IgD-negative memory B cell (primary cell): ENCODE data around the gene LMNTD2. TPM values are rescaled to one million over a fixed set of nuclear protein-coding genes. Genes with fewer than 3 reads are reported as not detected.

Experiments
- H3K27ac Mint-ChIP-seq, 3 donors: one replicate each; pipeline ENCODE4 v1.8.0; 2020 to 2022; ENCODE audit warnings: mild to moderate bottlenecking in 3 of 3, mixed read lengths in 3 of 3, moderate library complexity in 1 of 3
- H3K27me3 Mint-ChIP-seq: one replicate; pipeline ENCODE4 v1.8.0; 2021; ENCODE audit warnings: mixed read lengths
- H3K36me3 Mint-ChIP-seq: one replicate; pipeline ENCODE4 v1.8.0; 2020; ENCODE audit warnings: mild to moderate bottlenecking, mixed read lengths
- H3K4me1 Mint-ChIP-seq, 3 donors: one replicate each; pipeline ENCODE4 v1.8.0; 2020 to 2022; ENCODE audit warnings: mixed read lengths in 3 of 3, mild to moderate bottlenecking in 1 of 3
- H3K4me3 Mint-ChIP-seq, 4 donors: one replicate each; pipeline ENCODE4 v1.8.0; 2020 to 2022; ENCODE audit warnings: mild to moderate bottlenecking in 4 of 4, mixed read lengths in 4 of 4, moderate library complexity in 3 of 4
- H3K9me3 Mint-ChIP-seq, 3 donors: one replicate each; pipeline ENCODE4 v1.8.0; 2020 to 2021; ENCODE audit warnings: mixed read lengths in 3 of 3, mild to moderate bottlenecking in 1 of 3
- polyA plus RNA-seq: library from polyadenylated mRNA; unstranded; fragments of 300-500 nt; fragmentation: Illumina TruSeq; gene quantifications from one replicate; pipeline ENCODE4 v1.2.3, GENCODE V29; 2021

Gene LMNTD2
- polyA plus RNA-seq, 1 donor from 2014 or later, result 3.8 TPM

DNA sequence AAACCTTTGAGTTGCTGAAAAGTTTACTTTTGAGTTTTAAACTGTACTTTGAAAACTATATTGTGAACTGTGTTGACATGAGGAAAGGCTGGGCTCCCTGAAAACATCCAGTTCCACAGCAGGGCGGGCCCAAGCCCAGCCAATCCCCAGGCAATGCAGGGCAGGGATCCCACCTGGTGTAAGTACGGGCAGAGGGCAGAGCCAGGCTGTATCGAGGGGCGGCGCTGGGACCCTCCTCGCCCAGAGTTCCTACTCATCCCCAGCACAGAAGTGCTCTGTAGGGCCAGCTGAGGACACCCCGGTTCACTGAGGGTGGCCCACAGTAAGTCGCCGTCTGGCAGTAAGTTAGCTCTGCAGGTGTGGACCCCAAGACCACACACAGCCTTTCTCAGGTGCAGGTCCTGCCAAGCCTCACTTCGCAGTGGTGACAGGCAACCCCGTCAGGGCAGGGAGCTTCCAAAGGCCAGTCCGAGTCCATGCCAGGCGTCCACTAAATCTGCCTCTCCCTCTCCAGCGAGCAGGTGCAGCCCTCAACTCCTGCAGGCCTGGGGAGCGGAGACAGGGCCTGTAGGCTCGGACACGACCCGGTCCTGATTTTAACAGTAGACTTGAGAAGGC lies 6.6 kb upstream of the LMNTD2 start:
- H3K27ac Mint-ChIP-seq, result peak overlapping the region in 2 of 3 donors; percentile 83 to 85
- no peaks in the 10 kb centered on the region for H3K27me3 Mint-ChIP-seq
- no peaks in the 10 kb centered on the region for H3K9me3 Mint-ChIP-seq
- no peaks in the 10 kb centered on the region for H3K36me3 Mint-ChIP-seq
- peak overlapping the region; percentile 69 to 92 (median 82) for H3K4me3 Mint-ChIP-seq
- H3K4me1 Mint-ChIP-seq, result peaks cover 0 to 3% (median 1%) of the 10 kb centered on the region in 3 donors

DNA sequence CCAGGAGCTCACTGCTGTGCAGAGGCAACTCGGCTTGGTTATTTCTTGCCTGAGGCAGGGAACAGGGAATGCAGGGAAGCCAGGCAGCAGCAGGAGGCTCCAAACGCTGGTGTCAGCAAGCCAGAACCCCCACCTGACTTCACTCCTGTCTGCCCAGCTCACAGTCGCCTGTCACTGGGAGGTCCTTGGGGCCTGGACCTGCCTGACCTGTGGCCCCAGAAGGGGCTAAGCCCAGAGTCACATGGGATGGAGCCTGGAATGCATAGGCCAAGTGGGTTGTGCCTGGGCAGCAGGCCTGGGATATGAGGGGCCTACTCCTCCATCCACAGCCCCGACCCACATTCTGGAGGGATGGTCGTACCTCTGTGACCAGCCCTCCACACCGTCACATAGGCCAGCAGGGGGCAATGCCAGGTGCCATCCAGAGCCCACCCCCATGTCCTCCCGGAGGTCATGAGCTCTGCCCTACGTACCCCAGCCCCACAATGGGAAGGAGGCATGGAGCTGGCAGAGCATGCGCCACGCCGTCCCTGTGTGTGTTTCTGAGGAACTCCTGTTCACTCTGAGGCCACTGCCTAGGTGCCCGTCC lies 5.5 kb upstream of the LMNTD2 start:
- Mint-ChIP-seq H3K36me3 (no peaks in the 10 kb centered on the region), H3K9me3 (no peaks in the 10 kb centered on the region), H3K27me3 (no peaks in the 10 kb centered on the region), H3K4me3 (peak overlapping the region in 1 of 4 donors; percentile 69), H3K27ac (peak overlapping the region in 1 of 3 donors; percentile 85), H3K4me1 (peaks cover 3 to 6% (median 5%) of the 10 kb centered on the region in 3 donors)

DNA sequence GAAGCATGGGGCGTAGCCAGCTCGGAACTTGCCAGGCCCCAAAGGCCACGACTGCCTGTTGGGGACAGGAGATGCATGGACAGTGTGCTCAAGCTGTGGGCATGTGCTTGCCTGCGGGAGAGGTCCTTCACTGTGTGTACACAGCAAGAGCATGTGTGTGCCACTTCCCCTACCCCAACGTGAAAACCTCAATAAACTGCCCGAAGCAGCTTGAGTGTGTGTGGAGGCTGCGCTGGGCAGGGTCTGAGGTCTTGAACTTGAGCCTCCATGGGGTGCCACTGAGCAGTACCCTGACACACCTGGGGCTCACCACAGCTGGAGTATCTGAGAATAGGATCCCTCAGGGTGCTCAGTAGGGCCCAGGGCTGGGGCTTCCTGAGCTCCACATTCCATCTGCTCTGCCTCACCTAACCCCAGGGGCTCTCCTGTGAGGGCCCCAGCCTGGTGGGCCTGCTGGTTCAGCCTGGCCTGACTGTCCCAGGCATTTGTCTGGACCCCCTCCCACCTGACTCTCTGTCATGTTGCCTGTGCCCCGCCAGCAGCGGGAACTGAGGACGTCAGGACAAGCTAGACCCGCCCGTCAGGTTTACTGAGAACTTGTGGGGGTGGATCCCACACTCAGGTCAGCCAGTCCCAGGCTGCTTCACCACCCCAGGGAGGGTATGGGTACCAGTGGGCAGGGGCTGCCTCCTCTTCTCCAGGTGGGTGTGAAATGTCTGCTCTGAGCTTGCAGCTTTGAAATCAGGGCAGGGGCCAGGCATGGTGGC lies 3.5 kb upstream of the LMNTD2 start:
- Mint-ChIP-seq H3K27ac (no peak overlapping the region), H3K27me3 (no peaks in the 10 kb centered on the region), H3K4me3 (peak overlapping the region in 1 of 4 donors; percentile 63), H3K4me1 (peaks cover 3 to 11% (median 9%) of the 10 kb centered on the region in 3 donors), H3K9me3 (no peaks in the 10 kb centered on the region), H3K36me3 (no peaks in the 10 kb centered on the region)

DNA sequence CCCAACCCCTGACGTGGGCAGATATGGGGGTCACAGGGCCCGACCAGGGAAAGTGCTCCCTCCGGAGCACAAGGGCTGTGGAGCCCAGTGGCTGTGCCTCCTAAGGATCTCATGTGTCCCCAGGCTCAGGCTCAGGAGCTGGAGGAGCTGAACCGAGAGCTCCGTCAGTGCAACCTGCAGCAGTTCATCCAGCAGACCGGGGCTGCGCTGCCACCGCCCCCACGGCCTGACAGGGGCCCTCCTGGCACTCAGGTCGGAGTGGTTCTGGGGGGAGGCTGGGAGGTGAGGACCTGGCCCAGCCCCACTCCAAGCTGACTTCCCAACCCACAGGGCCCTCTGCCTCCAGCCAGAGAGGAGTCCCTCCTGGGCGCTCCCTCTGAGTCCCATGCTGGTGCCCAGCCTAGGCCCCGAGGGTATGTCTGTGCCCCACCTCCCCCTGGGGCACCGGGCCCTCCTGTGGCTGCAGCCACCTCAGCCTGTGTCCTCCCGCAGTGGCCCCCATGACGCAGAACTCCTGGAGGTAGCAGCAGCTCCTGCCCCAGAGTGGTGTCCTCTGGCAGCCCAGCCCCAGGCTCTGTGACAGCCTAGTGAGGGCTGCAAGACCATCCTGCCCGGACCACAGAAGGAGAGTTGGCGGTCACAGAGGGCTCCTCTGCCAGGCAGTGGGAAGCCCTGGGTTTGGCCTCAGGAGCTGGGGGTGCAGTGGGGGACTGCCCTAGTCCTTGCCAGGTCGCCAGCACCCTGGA lies 2.7 kb upstream of the LMNTD2 start:
- Mint-ChIP-seq H3K27me3 (no peaks in the 10 kb centered on the region), H3K27ac (no peak overlapping the region), H3K9me3 (no peaks in the 10 kb centered on the region), H3K4me1 (peaks cover 3 to 11% (median 9%) of the 10 kb centered on the region in 3 donors), H3K4me3 (peak overlapping the region in 1 of 4 donors; percentile 63), H3K36me3 (no peaks in the 10 kb centered on the region)

DNA sequence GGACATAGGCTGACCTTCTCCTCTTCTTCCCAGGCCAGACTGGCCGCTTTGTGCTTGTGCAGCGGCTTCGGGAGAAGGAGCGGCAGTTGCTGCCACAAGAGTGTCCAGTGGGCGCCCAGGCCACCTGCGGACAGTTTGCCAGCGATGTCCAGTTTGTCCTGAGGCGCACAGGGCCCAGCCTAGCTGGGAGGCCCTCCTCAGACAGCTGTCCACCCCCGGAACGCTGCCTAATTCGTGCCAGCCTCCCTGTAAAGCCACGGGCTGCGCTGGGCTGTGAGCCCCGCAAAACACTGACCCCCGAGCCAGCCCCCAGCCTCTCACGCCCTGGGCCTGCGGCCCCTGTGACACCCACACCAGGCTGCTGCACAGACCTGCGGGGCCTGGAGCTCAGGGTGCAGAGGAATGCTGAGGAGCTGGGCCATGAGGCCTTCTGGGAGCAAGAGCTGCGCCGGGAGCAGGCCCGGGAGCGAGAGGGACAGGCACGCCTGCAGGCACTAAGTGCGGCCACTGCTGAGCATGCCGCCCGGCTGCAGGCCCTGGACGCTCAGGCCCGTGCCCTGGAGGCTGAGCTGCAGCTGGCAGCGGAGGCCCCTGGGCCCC lies 1.6 kb upstream of the LMNTD2 start:
- Mint-ChIP-seq H3K4me3 (peak overlapping the region in 2 of 4 donors; percentile 86 to 90), H3K4me1 (peaks cover 3 to 10% (median 8%) of the 10 kb centered on the region in 3 donors), H3K27ac (no peak overlapping the region), H3K27me3 (no peaks in the 10 kb centered on the region), H3K36me3 (no peaks in the 10 kb centered on the region), H3K9me3 (no peaks in the 10 kb centered on the region)

DNA sequence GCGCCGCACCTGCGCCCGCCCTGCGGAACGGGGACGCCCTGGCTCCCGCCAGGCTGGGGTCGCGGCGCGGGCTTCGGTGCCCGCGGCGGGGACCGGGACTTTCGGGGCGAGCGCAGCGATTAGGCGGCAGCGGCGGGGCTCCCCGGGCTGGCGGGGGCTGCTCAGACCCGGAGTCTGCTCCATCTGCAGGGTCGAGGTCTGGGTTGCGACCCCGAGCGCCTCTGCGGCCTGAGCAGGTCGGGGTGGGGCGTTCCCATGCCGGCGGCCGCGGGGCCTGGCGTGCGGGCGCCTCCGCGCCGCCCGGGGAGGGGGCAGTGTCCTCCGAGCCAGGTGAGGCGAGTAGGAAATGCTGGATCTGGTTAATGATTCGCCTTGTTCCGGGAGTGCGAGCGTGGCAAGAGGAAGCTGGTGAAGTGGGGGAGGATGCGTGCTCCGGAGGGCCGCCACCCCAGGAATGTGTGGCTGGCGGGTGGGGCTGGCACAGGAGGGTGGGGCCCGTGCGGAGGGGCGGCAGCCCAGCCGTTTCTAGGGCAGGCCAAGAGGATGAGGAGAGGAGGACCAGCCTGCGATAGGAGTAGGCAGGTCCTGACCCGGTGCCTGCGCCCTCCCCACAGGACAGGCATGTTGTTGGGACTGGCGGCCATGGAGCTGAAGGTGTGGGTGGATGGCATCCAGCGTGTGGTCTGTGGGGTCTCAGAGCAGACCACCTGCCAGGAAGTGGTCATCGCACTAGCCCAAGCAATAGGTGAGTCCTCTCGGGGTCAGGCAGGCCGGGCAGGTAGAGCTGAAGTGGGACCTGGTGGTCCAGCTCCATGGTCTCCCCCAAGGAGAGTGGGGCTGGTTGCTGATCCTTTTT lies 838 bp upstream of the LMNTD2 start:
- H3K4me3 Mint-ChIP-seq, result peak overlapping the region; percentile 86 to 94 (median 92)
- H3K27ac Mint-ChIP-seq, result peak overlapping the region in 1 of 3 donors; percentile 76

DNA sequence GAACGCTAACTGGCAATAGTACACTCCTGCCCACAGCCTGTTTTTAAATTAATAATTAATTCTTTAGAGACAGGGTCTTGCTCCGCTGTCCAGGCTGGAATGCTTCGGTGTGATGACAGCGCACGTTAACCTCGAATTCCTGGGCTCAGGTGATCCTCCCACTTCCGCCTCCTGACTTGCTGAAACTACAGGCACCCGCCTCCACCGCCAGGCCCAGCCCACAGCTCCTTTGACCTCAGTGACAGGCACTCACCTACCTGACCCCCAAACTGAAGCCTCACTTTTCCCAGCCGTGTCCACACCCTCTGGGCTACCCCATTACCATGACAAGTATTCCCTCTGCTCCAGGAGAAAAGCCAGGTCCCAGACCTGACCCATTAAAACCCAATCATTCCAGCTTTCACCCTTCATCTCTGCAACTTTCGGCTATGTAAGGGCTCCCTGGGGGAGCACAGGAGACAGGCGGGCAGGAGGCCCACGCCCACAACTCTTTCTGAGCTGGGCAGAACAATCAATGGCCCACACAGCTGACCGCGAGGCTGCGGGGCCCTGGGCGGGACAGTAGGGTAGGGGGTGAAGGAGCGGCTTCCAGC lies 730 bp downstream of the LMNTD2 start:
- Mint-ChIP-seq H3K4me1 (peaks cover 3 to 11% (median 9%) of the 10 kb centered on the region in 3 donors), H3K4me3 (peak overlapping the region; percentile 73 to 91 (median 86)), H3K27ac (peak overlapping the region; percentile 84 to 93 (median 88))

More for the DNA sequence above, 838 bp upstream of the LMNTD2 start:
- Mint-ChIP-seq H3K9me3 (no peaks in the 10 kb centered on the region), H3K4me1 (peaks cover 3 to 11% (median 9%) of the 10 kb centered on the region in 3 donors), H3K36me3 (no peaks in the 10 kb centered on the region), H3K27me3 (no peaks in the 10 kb centered on the region)

DNA sequence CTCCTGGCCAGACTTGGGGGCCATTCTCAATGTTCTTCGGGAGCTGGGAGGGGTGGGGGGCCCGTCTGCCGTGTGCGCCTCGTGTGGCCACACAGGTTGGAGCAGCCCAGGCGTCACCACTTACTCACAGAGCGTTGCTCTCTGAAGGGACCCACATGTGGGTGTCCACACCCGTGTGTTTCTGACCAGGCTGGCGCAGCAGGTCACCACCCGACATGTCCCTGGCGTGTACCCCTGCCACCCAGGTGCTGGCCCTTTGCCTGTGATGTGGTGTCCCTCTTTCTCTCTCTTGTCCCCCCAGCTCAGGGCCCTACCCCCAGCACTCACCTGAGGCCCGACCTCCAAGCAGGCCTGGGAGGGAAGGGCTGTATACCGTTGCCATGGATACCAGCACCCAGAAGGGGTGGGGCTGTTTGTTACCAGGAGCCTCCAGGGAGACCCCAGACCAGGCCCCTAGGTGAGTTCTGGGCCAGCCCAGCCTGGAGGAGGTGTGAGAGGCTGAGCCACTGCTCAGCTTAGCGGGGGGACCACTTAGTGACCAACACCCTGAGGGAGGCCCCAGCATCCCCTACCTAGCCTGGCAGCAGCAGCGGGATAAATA lies 1.4 kb downstream of the LMNTD2 start:
- H3K9me3 Mint-ChIP-seq, result no peaks in the 10 kb centered on the region
- H3K4me3 Mint-ChIP-seq, result peak overlapping the region in 1 of 4 donors; percentile 91
- H3K27ac Mint-ChIP-seq, result peak overlapping the region in 2 of 3 donors; percentile 68 to 82
- no peaks in the 10 kb centered on the region for H3K27me3 Mint-ChIP-seq
- H3K36me3 Mint-ChIP-seq, result no peaks in the 10 kb centered on the region
- H3K4me1 Mint-ChIP-seq, result peaks cover 3 to 11% (median 9%) of the 10 kb centered on the region in 3 donors

More for the DNA sequence above, 730 bp downstream of the LMNTD2 start:
- Mint-ChIP-seq H3K9me3 (no peaks in the 10 kb centered on the region), H3K27me3 (no peaks in the 10 kb centered on the region), H3K36me3 (no peaks in the 10 kb centered on the region)

DNA sequence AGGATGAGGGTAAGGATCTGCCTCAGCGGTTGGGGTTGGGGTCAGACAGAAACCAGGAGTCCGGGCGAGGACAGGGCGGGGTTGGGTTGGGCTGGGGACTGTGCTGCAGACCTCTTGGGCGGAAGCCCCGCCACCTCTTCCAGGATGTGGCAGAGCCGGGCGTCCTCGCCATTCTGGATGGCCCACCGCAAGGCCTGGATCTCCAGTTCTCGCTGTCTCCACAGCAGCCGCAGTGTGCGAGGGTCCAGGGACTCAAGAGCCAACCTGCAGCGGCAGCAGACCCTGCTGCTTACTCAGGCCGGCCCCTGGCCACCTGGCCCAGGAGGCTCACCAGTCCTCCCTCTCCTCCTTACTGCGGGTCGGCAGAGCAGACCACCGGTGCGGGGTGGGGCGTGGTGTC lies 2.0 kb downstream of the LMNTD2 start:
- H3K9me3 Mint-ChIP-seq, result no peaks in the 10 kb centered on the region
- H3K4me3 Mint-ChIP-seq, result peak overlapping the region in 1 of 4 donors; percentile 91
- peak overlapping the region in 1 of 3 donors; percentile 68 for H3K27ac Mint-ChIP-seq
- no peaks in the 10 kb centered on the region for H3K36me3 Mint-ChIP-seq
- no peaks in the 10 kb centered on the region for H3K27me3 Mint-ChIP-seq
- H3K4me1 Mint-ChIP-seq, result peaks cover 3 to 11% (median 9%) of the 10 kb centered on the region in 3 donors

DNA sequence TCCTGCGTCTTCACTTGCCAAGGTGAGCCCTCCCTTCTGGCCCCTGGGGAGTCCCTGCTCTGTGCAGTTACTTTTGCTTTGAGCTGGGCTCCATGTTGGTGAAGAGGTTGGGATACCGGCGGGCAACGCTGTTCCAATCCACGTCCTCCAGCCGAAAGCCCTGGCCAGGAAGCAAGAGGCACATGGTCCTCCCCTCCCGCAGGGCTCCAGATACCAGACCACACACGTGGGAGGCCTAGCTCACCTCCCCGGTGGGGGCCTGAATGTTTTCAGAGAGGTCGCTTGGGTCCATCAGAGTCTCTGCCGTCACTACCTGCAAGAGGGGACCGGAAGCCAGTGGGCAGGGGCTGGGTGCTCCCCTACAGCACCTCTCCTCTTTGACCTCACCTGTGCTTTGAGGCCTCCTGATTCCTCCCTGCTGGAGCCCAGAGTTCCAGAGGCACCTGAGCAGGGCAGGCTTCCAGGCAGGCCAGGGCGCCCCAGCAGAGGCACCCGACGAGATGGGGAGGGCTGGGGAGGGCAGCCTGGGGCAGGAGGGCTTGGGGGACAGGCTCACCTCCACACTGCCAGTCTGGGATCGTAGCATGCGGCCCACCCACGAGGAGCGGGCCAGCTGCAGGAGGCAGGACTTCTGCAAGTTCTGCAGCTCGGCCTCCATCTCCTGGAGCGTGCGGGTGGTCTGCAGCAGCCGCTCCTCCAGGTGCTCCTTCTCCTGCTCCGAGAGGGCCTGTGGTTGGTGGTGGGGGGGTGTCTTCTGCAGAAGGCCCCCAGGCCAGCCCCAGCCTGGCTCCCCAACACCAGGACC lies 3.0 kb downstream of the LMNTD2 start:
- Mint-ChIP-seq H3K27ac (peak overlapping the region in 2 of 3 donors; percentile 27 to 88), H3K36me3 (no peaks in the 10 kb centered on the region), H3K4me1 (peaks cover 3 to 11% (median 9%) of the 10 kb centered on the region in 3 donors), H3K9me3 (no peaks in the 10 kb centered on the region), H3K27me3 (no peaks in the 10 kb centered on the region), H3K4me3 (peak overlapping the region in 2 of 4 donors; percentile 17 to 72)

DNA sequence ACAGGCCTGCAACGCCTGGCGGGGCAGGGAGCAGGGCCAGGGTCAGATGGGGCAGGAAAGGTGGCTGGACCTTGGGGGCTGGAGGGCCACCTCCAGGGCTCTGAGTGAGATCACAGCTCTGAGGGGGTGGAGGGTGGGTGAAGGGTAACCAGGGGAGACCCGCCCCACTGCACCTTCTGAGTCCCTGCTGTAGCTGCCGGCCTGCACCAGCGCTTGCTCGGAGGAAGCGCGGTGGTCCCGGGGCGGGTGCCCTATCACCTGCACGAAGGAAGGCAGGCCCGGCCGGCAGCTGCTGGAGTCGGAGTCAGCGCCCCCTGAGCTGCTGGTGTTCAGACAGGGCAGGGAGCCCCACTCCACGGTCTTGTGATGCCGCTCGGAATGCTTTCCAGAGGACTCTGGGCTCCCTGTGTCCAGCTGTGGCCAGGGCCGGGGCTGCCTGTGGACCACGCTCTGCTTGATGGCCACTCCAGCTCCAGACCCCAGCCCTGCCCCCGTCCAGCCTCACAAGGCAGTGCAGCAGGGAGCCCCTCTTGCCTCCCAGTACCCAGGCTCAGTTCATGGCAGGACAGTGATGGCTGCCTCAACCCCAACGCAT lies 3.8 kb downstream of the LMNTD2 start:
- Mint-ChIP-seq H3K27ac (peak overlapping the region in 2 of 3 donors; percentile 86 to 88), H3K36me3 (no peaks in the 10 kb centered on the region), H3K9me3 (no peaks in the 10 kb centered on the region), H3K4me1 (peaks cover 3 to 11% (median 8%) of the 10 kb centered on the region in 3 donors), H3K4me3 (peak overlapping the region in 3 of 4 donors; percentile 23 to 72 (median 34)), H3K27me3 (no peaks in the 10 kb centered on the region)
